Left cardiac atrium (tissue), 4 donors: Measurements from ENCODE around the gene NEUROG2. TPM values are rescaled to one million over a fixed set of nuclear protein-coding genes. Genes with fewer than 3 reads are reported as not detected.
"Not testable (repeated sequence)": the region's sequence is repeated elsewhere in the genome, so short reads cannot be mapped to it uniquely, and the experiment has no call there.

Experiments
- ATAC-seq, 2 donors: fragments of 200-7000 bp; cut with Tn5 transposase; one replicate each; pipeline ENCODE4 v1.9.1; 2020; ENCODE audit warnings: mild to moderate bottlenecking in 2 of 2, moderate library complexity in 2 of 2
- DNase-seq: peaks from one replicate; pipeline ENCODE4 v3.0.0-alpha.2; 2020
- intact Hi-C, 2 donors: fragments of 100-400 bp; cut with DNase I; formaldehyde crosslinking; loops; one replicate each; pipeline versions ENCODE4 v1.14.1 to v1.15.1; 2022 to 2023
- long read RNA-seq: library from polyadenylated mRNA; unstranded; transcript quantifications from one replicate; pipeline ENCODE4 v2.0.0, GENCODE V29; 2021
- total RNA-seq, 2 donors: library from RNA; stranded (reverse); fragmentation: NEBNext Ultra II Directional; extraction: Animal tissue kit (Norgen Biotek cat#: 25700); gene quantifications; one replicate each; pipeline ENCODE4 v1.2.1, GENCODE V29; 2021
- donor health status: DM: no; HTN: yes; CAD: no.
- donor health status: DM: no; HTN: yes; CAD: no; lungs with severe emphysema.
- donor health status: DM: yes; HTN: yes; CAD: no.
- donor health status: Dilated cardiomyopathy.

The NEUROG2 gene
- total RNA-seq, result not detected
- long read RNA-seq, result 0 reads

DNA sequence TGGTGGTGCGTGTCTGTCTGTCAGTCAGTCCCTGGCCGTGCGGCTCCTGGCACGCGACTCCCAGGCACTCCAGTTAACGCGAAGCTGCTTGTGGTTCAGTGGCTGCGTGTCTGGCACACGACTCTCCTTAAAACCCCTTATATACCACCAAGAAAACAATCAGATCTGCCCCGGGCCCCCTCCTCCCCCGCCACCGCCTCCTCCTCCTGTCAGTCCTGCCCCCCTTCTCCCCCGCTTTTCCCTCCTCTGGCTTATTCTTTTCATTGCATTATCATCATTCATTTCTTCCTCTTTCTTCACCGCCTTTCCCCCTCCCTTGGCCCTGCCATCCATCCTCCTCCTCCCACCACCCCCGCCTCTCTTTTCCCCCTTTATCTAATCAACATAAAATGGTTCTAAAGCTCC lies at the start of gene NEUROG2:
Gene NEUROG2, minus strand, starts transcription at position 115 of the 405 bp plus-strand sequence. CDS start 705 bp downstream, outside the sequence.
- intact Hi-C loops, result no loop called here
- DNase-seq, result no peak
- ATAC-seq, result peak in 1 of 2 donors; percentile 31

DNA sequence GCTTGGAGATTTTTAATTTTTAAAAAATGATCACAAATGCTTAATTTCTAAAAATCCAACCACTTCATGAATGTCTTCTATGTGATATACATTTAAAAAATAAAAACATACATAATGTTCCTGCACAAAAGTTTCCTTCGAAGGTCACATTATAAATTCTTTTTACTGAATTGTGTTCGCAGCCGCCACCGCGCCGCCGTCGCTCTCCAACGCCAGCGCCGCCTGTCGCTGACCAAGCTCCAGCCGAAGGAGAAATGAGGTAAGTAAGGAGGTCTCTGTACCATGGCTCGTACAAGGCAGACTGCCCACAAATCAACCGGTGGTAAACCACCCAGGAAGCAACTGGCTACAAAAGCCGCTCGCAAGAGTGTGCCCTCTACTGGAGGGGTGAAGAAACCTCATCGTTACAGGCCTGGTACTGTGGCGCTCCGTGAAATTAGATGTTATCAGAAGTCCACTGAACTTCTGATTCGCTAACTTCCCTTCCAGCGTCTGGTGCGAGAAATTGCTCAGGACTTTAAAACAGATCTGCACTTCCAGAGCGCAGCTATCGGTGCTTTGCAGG lies 48.8 kb upstream of the NEUROG2 start:
- intact Hi-C loops, result no loop called here
- no peak for DNase-seq
- no peak for ATAC-seq

DNA sequence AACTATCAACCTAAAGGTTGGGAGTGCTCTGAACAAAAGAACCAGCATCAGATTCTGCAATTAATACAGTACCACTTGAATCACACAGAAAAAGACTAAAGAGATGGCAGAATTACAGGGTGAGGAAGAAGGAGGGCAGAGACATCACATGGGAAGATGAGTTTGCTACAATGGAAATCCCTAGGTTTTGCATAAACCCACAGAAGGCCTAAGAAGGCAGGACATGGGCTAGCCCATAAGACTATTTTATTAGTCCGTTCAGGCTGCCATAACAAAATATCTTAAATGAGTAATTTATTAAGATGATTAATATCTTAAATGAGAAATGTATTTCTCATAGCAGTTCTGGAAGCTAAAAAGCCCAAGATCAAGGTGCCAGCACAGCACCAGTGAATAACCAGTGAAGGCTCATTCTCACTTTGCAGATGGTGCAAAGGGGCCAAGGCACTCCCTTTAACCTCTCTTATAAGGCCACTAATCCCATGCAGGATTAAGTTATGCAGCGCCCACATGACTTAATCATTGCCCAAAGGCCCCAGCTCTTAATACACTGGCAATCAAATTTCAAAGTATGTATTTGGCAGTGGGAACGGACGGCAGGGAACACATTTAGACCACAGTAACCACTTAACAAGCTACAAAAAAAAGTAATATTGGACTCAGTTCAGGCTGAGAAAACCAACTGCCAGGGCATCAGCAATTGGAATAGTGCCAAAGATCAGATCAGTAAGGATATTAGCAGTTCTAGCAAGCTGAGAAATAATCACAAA lies 47.6 kb upstream of the NEUROG2 start:
- ATAC-seq (no peak), DNase-seq (no peak)
- intact Hi-C loops, result no loop called here

DNA sequence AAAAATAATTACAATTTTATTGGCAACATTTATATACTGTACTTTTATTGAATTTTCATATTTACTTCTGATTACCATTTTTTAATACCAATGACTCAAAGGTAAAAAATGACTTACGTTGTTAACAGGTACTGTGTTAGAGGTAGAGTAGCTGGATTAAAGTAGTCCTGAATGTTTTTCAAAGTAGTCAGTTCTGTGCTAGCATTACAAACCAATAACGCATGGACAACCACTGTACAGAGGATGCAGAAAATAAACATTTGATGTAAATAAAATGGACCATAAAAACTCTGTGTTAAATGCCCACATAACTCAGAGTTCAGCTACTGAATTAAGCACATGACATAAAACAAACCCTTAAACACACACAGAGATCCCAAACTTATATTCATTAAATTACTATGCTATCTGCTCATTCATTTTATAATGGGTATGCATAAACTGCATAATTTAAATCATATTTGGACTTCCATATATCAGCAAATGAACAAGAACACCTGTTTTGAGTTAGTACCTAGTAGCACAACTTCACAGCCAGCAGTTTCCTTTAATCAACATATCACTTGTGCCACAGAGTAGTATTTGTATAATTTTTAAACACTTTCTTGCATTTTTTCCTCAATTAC lies 46.4 kb upstream of the NEUROG2 start:
- intact Hi-C loops, result no loop called here

DNA sequence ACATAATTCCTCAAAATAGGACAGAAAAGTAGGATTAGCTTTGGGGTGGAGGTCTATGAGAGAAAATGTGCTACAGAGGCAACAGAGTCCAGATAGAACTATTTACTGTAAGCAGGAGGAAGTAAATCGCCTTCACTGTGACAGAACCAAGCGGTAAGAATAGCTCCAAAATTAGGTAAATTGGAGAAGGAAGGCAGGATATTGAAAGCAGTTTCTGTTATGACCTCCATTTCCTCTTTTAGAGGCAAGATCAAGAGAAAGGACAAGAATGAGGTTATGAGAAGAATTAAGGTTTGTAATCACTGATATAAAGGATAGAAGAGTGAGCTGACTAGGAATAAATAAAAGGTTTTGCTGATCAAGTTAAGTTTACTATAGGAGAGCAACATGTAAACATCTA lies 44.1 kb upstream of the NEUROG2 start:
- intact Hi-C loops, result no loop called here
- DNase-seq (no peak), ATAC-seq (no peak)

More for the DNA sequence above, 46.4 kb upstream of the NEUROG2 start:
- ATAC-seq (no peak), DNase-seq (no peak)

DNA sequence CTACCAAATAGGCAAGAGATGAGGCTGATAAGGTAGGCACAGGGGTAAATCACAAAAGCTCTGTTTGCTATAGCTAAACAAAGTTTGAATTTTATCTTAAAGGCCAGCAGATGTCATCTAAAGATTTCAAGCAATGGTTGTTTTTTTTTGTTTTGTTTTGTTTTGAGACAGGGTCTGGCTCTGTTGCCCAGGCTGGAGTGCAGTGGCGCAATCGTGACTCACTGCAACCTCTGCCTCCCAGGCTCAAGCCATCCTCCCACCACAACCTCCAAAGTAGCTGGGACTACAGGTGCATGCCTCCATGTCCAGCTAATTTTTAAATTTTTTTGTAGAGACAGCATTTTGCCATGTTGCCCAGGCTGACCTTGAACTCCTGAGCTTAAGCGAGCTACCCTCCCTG lies 43.1 kb upstream of the NEUROG2 start:
- DNase-seq, result no peak
- intact Hi-C loops, result no loop called here
- ATAC-seq, result no peak

DNA sequence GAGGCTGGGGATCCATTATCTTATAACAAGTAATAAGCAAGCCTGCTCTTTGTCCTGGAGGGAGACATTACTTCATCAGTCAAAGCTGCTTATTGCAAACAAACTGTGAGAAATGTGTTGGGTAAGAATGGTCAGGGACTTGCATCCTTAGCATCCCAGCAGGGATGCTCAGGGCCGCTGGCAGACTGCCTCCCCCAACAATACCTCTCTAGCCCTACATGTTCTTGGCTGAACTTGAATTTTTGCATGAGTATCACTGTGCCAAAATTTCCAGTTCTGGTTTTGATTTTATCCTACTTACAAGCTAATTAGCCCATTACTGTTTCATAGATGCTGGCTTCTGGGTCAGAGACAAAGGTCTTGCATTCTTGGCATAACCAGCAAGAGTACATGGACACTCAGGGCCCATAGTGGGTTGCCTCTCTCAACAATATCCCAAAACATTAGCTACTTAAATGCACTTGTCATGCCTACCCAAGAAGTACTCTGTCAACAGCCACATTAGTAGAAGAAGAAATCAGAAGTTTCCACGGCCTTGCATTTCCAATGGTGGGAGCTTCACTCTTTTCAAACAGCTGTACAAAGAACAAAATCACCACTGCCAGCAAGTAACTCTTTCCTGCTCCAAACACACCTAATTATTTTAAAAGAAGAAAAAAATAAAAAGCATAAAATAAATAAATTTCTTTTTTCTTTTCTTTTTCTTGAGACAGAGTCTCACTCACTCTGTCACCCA lies 41.9 kb upstream of the NEUROG2 start:
- ATAC-seq (no peak), DNase-seq (no peak)
- intact Hi-C loops, result no loop called here

DNA sequence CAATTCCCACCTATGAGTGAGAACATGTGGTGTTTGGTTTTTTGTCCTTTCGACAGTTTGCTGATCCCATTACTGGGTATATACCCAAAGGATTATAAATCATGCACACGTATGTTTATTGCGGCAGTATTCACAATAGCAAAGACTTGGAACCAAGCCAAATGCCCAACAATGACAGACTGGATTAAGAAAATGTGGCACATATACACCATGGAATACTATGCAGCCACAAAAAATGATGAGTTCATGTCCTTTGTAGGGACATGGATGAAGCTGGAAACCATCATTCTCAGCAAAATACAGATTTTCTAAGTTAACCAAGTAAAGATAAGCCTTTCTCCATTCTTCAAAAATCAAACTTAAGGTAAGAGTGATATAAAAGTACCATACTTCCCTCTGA lies 38.3 kb upstream of the NEUROG2 start:
- ATAC-seq, intact Hi-C loops, DNase-seq: not testable (repeated sequence)

DNA sequence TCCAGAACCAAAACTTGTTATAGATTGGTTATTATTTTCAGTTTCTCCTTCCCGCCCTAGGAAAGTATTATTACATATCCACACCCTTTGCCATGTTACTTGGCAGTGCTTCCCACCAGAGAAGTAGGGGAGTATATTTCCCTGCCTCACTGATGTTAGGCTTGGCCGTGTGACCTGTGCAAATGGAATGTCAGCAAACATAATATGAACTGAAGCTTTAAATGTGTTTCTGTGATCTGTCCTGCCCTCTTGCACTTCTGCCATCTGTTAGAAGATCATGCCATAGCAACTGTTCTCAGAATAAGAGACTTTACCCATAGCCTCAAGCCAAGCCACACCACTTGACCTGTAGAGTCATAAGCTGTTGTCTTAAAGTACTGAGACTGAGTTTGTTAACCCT lies 36.7 kb upstream of the NEUROG2 start:
- no peak for DNase-seq
- intact Hi-C loops, result no loop called here
- no peak for ATAC-seq

DNA sequence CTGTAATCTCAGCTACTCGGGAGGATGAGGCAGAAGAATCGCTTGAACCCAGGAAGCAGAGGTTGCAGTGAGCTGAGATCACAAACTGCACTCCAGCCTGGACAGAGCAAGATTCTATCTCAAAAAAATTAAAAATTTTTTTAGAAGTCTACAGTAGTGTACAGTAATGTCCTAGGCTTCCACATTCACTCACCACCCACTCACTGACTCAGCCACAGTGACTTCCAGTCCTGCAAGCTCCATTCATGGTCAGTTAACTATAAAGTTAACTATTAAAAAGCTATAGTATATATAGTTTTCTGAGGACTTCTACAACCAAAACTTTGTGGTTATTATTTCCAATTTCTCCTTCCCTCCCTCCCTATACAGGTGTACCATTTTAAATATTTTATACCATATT lies 34.7 kb upstream of the NEUROG2 start:
- no peak for ATAC-seq
- intact Hi-C loops, result no loop called here

DNA sequence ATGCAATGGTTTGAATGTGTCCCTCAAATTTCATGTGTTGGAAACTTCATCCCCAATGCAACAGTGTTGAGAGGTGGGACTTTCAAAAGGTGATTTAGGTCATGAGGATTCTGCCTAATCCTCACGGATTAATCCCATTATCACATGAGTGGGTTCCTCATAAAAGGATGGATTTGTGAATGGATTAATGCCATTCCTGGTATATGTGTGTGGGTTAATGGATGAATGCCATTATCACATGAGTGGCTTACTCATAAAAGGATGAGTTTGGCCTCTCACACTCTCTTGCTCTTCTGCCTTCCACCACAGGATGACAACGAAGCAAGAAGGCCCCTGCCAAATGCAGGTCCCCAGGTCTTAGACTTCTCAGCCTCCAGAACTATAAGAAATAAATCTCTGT lies 30.5 kb upstream of the NEUROG2 start:
- no peak for DNase-seq
- intact Hi-C loops, result no loop called here
- ATAC-seq, result no peak

More for the DNA sequence above, 34.7 kb upstream of the NEUROG2 start:
- DNase-seq, result no peak

DNA sequence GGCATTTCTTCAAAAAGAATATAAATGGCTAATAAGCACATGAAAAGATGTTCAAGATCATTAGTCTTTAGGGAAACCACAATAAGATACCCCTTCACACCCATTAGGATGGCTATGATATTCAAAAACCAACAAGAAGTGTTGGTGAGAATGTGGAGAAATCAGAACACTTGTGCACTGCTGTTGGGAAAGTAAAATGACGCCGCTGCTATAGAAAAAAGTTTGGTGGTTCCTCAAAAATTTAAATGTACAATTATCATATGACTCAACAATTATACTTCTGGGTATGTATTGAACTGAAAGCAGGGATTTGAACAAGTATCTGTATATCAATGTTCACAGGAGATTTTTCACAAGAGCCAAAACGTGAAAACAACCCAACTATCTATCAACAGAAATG lies 29.4 kb upstream of the NEUROG2 start:
- DNase-seq (no peak), ATAC-seq (no peak)

DNA sequence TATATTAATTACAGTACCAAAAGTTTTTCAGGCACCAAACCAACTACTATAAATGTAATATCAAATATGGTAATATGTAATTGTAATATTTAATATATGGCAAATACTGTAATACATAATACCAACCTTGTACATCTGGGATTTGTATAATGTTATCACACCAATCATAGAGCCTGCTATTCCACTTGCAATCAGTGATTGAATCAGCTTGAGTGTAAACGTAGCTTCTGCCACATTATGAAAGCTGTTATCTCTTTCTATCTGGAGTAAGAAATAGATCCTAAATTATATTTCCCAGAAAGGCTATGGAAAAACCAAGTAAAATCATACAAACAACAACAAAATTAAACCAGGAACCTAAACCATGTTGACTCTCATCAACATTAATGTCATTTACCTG lies 24.7 kb upstream of the NEUROG2 start:
- DNase-seq, result no peak
- intact Hi-C loops, result no loop called here
- ATAC-seq, result no peak

More for the DNA sequence above, 29.4 kb upstream of the NEUROG2 start:
- intact Hi-C loops, result no loop called here

DNA sequence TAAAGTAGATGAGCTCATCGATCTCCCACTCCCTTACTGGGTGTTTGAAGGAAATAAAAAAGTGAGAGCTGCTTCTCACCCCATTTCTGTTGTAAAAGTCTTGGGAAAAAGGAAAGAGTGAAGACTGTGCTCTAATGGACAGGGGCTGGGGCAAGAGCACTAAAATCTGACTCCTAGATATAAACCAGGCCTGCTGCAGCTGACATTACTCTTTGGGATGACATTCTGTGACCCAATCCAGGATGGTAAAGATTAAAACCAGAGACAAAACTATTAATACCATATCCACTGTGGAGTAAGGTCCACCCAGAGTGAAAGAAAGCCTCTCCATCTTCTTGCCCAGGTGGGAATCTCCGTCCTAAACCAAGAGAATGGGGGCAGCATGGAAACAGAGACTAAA lies 20.1 kb upstream of the NEUROG2 start:
- DNase-seq (no peak), ATAC-seq (no peak)
- intact Hi-C loops, result no loop called here

DNA sequence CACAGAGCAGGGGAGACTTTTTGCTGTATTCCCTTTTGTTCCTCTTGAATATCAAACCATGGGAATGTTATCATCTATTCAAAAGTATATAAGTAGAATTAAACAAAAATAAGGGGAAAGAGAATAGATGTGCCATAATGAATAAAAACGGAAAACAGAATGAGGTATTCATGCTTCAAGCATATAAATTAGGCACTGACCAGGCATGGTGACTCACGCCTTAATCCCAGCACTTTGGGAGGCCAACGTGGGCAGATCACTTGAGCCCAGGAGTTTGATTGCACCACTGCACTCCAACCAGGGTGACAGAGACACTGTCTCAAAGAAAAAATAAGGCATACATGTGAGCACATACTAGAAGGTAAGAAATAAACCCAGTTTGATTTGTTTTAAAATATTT lies 16.3 kb upstream of the NEUROG2 start:
- no peak for DNase-seq
- intact Hi-C loops, result no loop called here
- ATAC-seq, result no peak

DNA sequence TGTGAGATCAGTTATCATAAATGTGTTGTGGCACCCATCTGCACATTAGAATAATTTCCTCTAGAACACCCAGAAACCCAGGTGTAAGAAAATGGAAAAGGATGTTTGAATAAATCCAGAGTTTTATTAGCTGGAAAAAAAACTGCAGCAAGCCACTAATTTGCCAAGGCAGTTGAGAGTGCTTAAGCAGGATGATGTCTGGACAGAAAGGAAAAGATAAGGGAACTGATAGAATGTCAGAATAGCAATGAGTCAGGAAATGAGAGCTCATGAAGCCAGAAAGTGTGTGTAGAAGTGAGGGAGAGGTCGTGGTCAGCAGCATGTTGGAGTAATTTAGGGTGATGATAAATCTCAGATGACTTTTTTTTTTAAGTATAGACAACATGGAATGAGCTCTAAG lies 15.2 kb upstream of the NEUROG2 start:
- ATAC-seq, result no peak
- DNase-seq, result no peak
- intact Hi-C loops, result no loop called here

DNA sequence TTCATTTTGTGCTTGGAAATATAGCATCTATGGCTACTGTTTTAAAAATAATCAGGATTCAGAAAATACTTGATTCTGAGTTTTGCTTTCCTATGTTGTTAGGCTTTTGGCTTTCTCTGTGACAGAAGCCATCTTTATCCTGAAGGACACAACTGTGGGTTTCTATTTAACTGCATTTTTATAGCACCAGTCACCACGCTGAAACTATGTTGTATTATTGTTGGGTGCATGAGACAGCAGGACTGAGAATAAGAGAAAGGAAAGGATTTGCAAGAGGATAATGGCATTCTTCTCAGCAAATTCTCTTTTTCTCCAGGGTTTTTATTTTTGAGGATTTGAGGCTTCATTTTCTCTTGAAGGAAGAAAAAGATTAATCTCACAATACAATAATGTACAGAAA lies 10.1 kb upstream of the NEUROG2 start:
- intact Hi-C loops, result no loop called here
- no peak for ATAC-seq
- no peak for DNase-seq

DNA sequence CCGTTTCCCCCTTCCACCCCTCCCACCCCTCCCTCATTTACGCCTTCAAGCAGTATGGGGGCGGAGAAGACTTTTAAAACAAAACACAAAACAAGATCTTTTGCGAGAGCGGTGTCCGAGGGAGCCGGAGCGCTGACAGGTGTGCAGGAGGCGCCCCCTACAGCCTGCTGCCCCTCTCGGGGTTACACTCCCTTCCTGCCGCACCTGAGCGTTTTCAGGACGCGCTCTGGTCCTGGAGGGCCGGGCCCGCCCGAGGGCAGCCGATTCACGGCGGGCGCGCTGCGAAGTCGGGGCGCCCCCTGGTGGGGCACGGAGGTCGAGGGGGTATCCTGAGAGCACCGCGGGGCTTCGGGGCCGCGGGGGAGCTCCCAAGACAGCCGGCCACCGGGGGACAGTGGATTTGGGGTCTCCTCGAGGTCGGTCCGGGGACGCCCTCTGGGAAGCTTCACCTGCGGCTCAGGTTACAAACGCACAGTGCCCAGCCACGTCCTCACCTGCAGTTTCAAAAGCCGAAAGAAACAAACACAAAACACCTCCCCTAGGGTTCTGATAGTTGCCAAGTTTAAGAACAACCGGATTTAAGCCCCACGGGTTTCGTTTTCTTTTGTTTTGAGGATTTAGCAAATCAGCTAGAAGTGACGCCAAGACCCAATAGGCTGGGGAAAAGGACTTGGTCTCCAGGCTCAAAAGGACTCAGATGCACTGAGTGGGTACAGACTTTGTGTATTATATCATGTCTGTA lies 8.0 kb upstream of the NEUROG2 start:
- intact Hi-C loops, result loop anchor here (5.0 kb wide), 1 partner anchor 197 kb away; no protein-coding TSS in a partner anchor
- peak; percentile 89 to 91 for ATAC-seq
- peak; percentile 48 for DNase-seq
